GM10248 (cell line): ENCODE measurements around the gene RENBP.

Experiments used
- CTCF ChIA-PET: fragments of 300-600 bp; sonication (Branson Sonifier 250); formaldehyde crosslinking; extraction: SDS; loops from one replicate; lab custom pipeline; 2021; ENCODE audit warnings: antibody characterized with exemption; lab: Yijun Ruan, JAX
- POLR2A ChIA-PET: fragments of 350-650 bp; sonication (Branson Sonifier 250); formaldehyde crosslinking; extraction: SDS; loops from one replicate; lab custom pipeline; 2020; ENCODE audit warnings: antibody characterized with exemption; lab: Yijun Ruan, JAX
- DNase-seq: peaks from one replicate; pipeline ENCODE4 v3.0.0; 2012; ENCODE audit errors: extremely low spot score
- TF ChIP-seq, protein P1 (sequence below): IDR thresholded peaks from 2 replicates; pipeline ENCODE4 v1.5.1; 2012; ENCODE audit warnings: mild to moderate bottlenecking, low read depth; ENCODE audit errors: extremely low read depth, missing control alignments, control extremely low read depth

Gene RENBP

GRCh38 chrX:153888344-153888743 is 56.1 kb downstream of the RENBP start:
- ChIA-PET CTCF (no interaction called here), POLR2A (no interaction called here)
- TF ChIP-seq, protein P1, sequence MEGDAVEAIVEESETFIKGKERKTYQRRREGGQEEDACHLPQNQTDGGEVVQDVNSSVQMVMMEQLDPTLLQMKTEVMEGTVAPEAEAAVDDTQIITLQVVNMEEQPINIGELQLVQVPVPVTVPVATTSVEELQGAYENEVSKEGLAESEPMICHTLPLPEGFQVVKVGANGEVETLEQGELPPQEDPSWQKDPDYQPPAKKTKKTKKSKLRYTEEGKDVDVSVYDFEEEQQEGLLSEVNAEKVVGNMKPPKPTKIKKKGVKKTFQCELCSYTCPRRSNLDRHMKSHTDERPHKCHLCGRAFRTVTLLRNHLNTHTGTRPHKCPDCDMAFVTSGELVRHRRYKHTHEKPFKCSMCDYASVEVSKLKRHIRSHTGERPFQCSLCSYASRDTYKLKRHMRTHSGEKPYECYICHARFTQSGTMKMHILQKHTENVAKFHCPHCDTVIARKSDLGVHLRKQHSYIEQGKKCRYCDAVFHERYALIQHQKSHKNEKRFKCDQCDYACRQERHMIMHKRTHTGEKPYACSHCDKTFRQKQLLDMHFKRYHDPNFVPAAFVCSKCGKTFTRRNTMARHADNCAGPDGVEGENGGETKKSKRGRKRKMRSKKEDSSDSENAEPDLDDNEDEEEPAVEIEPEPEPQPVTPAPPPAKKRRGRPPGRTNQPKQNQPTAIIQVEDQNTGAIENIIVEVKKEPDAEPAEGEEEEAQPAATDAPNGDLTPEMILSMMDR = no peak
- no peak for DNase-seq

DNA sequence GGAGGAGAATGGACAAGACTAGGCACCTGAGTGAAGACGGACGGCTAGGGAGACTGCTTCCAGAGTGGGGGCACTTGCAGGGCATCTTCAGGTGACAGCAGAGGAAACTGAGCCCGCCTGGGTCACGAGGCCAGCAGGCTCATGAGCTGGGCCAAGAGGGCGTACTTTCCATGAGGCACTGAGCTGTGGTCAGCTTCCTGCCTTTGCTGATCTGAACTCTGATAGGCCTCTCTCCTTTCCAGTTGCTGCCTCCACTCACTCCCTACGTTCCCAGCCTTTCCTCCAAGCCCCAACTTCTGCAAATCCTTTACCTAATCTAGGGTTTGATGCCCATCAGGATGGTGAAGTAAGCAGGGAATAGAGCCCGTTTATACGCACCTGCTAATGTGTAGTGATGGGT is 57.1 kb downstream of the RENBP start:
- ChIA-PET CTCF (interaction anchor here (1.1 kb wide), 1 partner anchor 60 kb away, joined by 3 read pairs; no protein-coding TSS in a partner anchor), POLR2A (interaction anchor here (0.6 kb wide), 1 partner anchor 14 kb away, joined by 3 read pairs; no protein-coding TSS in a partner anchor)
- DNase-seq = no peak
- TF ChIP-seq, protein P1 = no peak

DNA sequence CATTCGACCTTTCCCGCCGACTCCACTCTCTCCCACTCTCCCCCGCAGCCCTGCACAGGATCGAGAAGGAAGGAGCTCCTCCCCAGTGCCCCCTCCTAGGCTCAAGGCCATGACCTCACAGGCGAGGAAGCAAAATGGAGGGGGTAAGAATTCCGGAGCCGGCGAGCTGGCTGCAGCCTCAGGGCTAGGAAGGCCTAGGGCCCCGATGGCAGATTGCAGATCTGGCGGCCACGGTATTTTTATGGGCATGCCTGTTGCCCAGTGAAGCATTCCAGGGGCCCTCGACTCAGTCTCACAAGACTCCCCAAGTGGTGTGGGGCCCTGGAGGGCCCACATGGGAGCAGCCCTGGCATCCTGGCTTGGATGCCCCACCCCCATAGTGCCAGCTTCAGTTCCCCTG is 57.5 kb downstream of the RENBP start:
- no peak for DNase-seq
- ChIA-PET POLR2A (no interaction called here), CTCF (interaction anchor here (1.1 kb wide), 1 partner anchor 60 kb away, joined by 3 read pairs; no protein-coding TSS in a partner anchor)
- TF ChIP-seq, protein P1 = no peak

GRCh38 chrX:153885968-153886903 is 58.2 kb downstream of the RENBP start, which contains the start of gene L1CAM:
Gene L1CAM, minus strand, starts transcription at chrX:153886173. Its CDS starts 10,337 bp downstream, at chrX:153875836.
- TF ChIP-seq, protein P1 = no peak
- ChIA-PET POLR2A (no interaction called here), CTCF (no interaction called here)
- no peak for DNase-seq
